ENCODE measurements around the gene PTGDS. TPM values are rescaled to one million over a fixed set of nuclear protein-coding genes. Genes with fewer than 3 reads are reported as not detected.

Gene PTGDS
- total and polyA plus RNA-seq, 10 of the 15 experiments (the other 5 are each of a cell fraction or from before 2014, with no cell fraction given), result not detected

DNA sequence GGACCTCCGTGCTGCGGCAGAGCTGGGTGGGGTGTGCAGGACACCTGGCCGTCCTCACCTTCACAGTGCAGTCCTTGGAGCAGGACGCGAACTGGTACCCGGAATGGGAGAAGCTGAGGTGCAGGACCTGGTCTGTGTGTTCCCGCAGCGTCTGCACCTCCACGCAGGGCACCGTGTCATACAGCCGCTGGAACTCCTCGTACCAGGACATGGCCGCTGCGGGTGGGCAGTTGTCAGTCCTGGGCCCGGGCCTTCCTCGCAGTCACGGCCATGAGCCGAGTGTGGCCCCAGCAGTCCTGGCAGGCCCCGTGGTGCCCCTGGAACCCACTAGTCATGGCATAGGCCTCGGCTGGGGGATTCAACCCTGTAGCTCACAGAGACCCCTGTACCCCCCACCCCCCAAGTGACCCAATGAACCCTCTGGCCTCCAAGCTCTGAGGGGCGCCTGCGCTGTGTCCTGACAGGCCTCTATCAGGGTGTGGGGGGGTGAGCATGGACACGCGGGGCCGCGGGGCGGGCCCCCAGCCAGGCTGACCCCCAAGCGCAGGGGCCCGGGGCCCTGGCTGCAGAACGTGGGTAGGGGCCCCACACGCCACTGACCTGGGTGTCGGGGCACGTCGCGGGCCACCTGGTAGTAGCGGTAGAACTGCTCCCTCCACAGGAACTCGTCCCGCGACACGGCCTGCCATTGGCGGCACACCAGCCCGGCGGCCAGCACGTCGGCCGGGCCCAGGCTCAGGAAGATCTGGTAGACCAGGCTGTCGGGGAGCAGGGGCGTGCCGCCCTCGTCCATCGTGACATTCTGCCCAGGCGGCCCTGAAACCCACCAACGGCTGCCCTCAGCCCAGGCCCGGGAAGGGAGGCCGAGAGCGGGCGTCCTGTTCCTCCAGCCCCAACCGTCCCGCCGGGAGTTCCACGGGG, 33.8 kb upstream of the PTGDS start (continued):
- TF ChIP-seq, protein P1, sequence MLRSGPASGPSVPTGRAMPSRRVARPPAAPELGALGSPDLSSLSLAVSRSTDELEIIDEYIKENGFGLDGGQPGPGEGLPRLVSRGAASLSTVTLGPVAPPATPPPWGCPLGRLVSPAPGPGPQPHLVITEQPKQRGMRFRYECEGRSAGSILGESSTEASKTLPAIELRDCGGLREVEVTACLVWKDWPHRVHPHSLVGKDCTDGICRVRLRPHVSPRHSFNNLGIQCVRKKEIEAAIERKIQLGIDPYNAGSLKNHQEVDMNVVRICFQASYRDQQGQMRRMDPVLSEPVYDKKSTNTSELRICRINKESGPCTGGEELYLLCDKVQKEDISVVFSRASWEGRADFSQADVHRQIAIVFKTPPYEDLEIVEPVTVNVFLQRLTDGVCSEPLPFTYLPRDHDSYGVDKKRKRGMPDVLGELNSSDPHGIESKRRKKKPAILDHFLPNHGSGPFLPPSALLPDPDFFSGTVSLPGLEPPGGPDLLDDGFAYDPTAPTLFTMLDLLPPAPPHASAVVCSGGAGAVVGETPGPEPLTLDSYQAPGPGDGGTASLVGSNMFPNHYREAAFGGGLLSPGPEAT (IDR thresholded peaks at IDR 0.05; ENCODE audit: low read depth), result no peak

DNA sequence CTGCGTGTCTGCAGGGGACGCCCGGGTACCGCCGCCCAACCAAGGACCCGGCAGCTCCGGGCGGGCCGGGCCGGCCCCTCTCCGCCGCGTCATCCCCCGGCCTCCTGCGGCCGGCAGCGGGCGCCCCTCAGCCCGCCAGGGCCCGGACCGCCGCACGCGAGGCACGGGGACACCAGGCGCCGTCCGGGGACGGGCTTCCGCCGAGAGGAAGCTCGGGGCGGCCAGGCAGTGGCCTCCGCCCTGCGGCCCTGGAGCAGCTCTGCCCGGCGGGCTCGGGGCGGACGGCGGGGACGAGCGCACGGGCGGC, 33.1 kb upstream of the PTGDS start:
- in situ Hi-C loops (cut with MboI) (no loop called here), intact Hi-C loops (cut with micrococcal nuclease; ENCODE audit: unreplicated experiment) (loop anchor here (1.0 to 10.0 kb wide), 3 partner anchors 47 to 149 kb away; partner anchors contain the start of genes CCDC183, MAMDC4 and TMEM141)
- ChIA-PET CTCF (interaction anchor here (1.0 to 2.5 kb wide), 6 partner anchors 18 to 124 kb away, joined by 3 to 12 read pairs (median 4); partner anchors contain the start of genes AJM1 and TRAF2), POLR2A (interaction anchor here (1.2 to 2.5 kb wide), 3 partner anchors 42 to 96 kb away, joined by 5 to 6 read pairs (median 5); partner anchors contain the start of gene TRAF2), RAD21 (ENCODE audit: unreplicated experiment) (interaction anchor here (1.2 kb wide), 1 partner anchor 46 kb away, joined by 5 read pairs; no protein-coding TSS in a partner anchor), SMC1A (ENCODE audit: uncharacterized antibody, unreplicated experiment) (interaction anchor here (0.8 kb wide), 1 partner anchor 153 kb away, joined by 3 read pairs; the partner anchor contains the start of gene TMEM141)
- Histone ChIP-seq H3K4me1 (ENCODE audit: control insufficient read depth, insufficient read depth, low read length) (peaks cover 4% of the 10 kb centered on the region), H3K27me3 (replicated peaks in 1 of 2; ENCODE audit: control insufficient read depth in 2 of 2, insufficient read depth in 2 of 2, low read length in 1 of 2) (no peaks in the 10 kb centered on the region), H3K79me2 (ENCODE audit: control insufficient read depth, insufficient read depth, low read length) (peaks cover 19% of the 10 kb centered on the region), H3K36me3 (ENCODE audit: control insufficient read depth in 2 of 2, insufficient read depth in 2 of 2, low read length in 1 of 2) (peaks cover 0 to 26% of the 10 kb centered on the region in 2 experiments; a peak in 3 of 4 replicates), H3K9me3 (replicated peaks; ENCODE audit: control insufficient read depth, insufficient read depth, low read length) (no peaks in the 10 kb centered on the region), H3K4me2 (ENCODE audit: control insufficient read depth, insufficient read depth) (no peak overlapping the region), H4K20me1 (ENCODE audit: control insufficient read depth, insufficient read depth) (no peaks in the 10 kb centered on the region), H3K9ac (ENCODE audit: control insufficient read depth, insufficient read depth, low read length) (peak overlapping the region; percentile 85), H3K4me3 (peak overlapping the region; percentile 98), H2AFZ (ENCODE audit: control insufficient read depth, low read depth, low read length) (peak overlapping the region; percentile 6), H3K27ac (ENCODE audit: control insufficient read depth, insufficient read depth) (peak overlapping the region; percentile 91)
- DNase-seq (ENCODE audit: low read depth, low spot score) (no peak), ATAC-seq (peak; percentile 65), FAIRE-seq (no peak)
- BruUV-seq (replicated peaks), result no TSS peak
- WGBS (ENCODE audit: insufficient coverage, insufficient replicate concordance, low lambda C conversion rate, missing lambda C conversion rate), result under 1% methylated on average over 41 of the region's 45 CpGs
- TF ChIP-seq, protein P2, sequence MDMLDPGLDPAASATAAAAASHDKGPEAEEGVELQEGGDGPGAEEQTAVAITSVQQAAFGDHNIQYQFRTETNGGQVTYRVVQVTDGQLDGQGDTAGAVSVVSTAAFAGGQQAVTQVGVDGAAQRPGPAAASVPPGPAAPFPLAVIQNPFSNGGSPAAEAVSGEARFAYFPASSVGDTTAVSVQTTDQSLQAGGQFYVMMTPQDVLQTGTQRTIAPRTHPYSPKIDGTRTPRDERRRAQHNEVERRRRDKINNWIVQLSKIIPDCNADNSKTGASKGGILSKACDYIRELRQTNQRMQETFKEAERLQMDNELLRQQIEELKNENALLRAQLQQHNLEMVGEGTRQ (IDR thresholded peaks at IDR 0.05; ENCODE audit: borderline replicate concordance, low read depth, low read length), result no peak
- TF ChIP-seq ASH2L (IDR thresholded peaks at IDR 0.05; ENCODE audit: borderline replicate concordance, low read depth) (0 out of 2 replicates have a peak, but pooled peaks have one; percentile 42), SUZ12 (IDR thresholded peaks at IDR 0.05; ENCODE audit: unreplicated experiment) (no peak), ESRRA (IDR thresholded peaks at IDR 0.05; ENCODE audit: low read length) (no peak), BRCA1 (IDR thresholded peaks at IDR 0.05; ENCODE audit: low read depth, low read length) (no peak), CHD4 (IDR thresholded peaks at IDR 0.05) (no peak), LARP7 (IDR thresholded peaks at IDR 0.05) (peak; percentile 99), ZBED1 (IDR thresholded peaks at IDR 0.05; ENCODE audit: borderline replicate concordance) (no peak), BACH1 (IDR thresholded peaks at IDR 0.05; ENCODE audit: borderline replicate concordance) (0 out of 2 replicates have a peak, but pooled peaks have one; percentile 76), ZNF217 (IDR thresholded peaks at IDR 0.05) (peak; percentile 17; the same call in 1 of the 2 replicates)
- TF ChIP-seq, protein P3, sequence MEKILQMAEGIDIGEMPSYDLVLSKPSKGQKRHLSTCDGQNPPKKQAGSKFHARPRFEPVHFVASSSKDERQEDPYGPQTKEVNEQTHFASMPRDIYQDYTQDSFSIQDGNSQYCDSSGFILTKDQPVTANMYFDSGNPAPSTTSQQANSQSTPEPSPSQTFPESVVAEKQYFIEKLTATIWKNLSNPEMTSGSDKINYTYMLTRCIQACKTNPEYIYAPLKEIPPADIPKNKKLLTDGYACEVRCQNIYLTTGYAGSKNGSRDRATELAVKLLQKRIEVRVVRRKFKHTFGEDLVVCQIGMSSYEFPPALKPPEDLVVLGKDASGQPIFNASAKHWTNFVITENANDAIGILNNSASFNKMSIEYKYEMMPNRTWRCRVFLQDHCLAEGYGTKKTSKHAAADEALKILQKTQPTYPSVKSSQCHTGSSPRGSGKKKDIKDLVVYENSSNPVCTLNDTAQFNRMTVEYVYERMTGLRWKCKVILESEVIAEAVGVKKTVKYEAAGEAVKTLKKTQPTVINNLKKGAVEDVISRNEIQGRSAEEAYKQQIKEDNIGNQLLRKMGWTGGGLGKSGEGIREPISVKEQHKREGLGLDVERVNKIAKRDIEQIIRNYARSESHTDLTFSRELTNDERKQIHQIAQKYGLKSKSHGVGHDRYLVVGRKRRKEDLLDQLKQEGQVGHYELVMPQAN (conservative IDR thresholded peaks at IDR 0.05), result peak; percentile 90
- TF ChIP-seq, protein P4, sequence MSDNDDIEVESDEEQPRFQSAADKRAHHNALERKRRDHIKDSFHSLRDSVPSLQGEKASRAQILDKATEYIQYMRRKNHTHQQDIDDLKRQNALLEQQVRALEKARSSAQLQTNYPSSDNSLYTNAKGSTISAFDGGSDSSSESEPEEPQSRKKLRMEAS (IDR thresholded peaks at IDR 0.05; ENCODE audit: low read depth, low read length), result no peak
